GM12878 (cell line): ENCODE data around the gene CAT. TPM values are rescaled to one million over a fixed set of nuclear protein-coding genes. Genes with fewer than 3 reads are reported as not detected.

ENCODE experiments used
- ATAC-seq: fragments of 200-7000 bp; cut with Tn5 transposase; 3 replicates; pipeline ENCODE4 v1.9.1; 2020; ENCODE audit warnings: mild to moderate bottlenecking, moderate library complexity
- BruUV-seq: library from RNA; stranded (reverse); fragments of 400-500 nt; replicated peaks from 2 replicates; lab custom pipeline; 2021; lab: Mats Ljungman, UMichigan
- CTCF ChIA-PET: fragments of 300-600 bp; sonication (Branson Sonifier 250); formaldehyde crosslinking; extraction: SDS; loops from one replicate; lab custom pipeline; 2021; ENCODE audit warnings: inconsistent platforms; lab: Yijun Ruan, JAX
- POLR2A ChIA-PET: fragments of 350-600 bp; formaldehyde crosslinking; extraction: SDS; loops from one replicate; lab custom pipeline; 2021; ENCODE audit warnings: inconsistent platforms; lab: Charles Lee
- RAD21 ChIA-PET: fragments of 300-600 bp; sonication (Branson Sonifier 250); formaldehyde crosslinking; loops from one replicate; lab custom pipeline; 2023; ENCODE audit warnings: antibody characterized with exemption; ENCODE audit not compliant: unreplicated experiment; lab: Charles Lee
- SMC1A ChIA-PET: fragments of 300-600 bp; sonication (Branson Sonifier 250); formaldehyde crosslinking; loops from one replicate; lab custom pipeline; 2023; ENCODE audit not compliant: unreplicated experiment, uncharacterized antibody; lab: Charles Lee
- DNase-seq: peaks from one replicate; pipeline ENCODE4 v3.0.0-alpha.2; 2011; ENCODE audit warnings: low read depth, low spot score
- FAIRE-seq: peaks from 3 replicates; lab custom pipeline; 2011; peaks lifted over from hg19 to GRCh38; lab: Jason Lieb, UNC
- H2AFZ ChIP-seq: 2 replicates; pipeline ENCODE4 v1.6.0; 2011; ENCODE audit warnings: low read depth, low read length, control low read depth; ENCODE audit not compliant: control insufficient read depth
- H3K27ac ChIP-seq: 2 replicates; pipeline ENCODE4 v1.5.1; 2011; ENCODE audit warnings: control low read depth; ENCODE audit not compliant: control insufficient read depth, insufficient read depth
- H3K27me3 ChIP-seq, 2 experiments: replicated peaks in 1 of 2; 2 replicates each; pipeline versions ENCODE4 v1.6.0 to v1.6.1; 2011; ENCODE audit warnings: low read length in 1 of 2; ENCODE audit not compliant: control insufficient read depth in 2 of 2, insufficient read depth in 2 of 2
- H3K36me3 ChIP-seq, 2 experiments: 2 replicates each; pipeline ENCODE4 v1.5.1; 2011; ENCODE audit warnings: low read length in 1 of 2; ENCODE audit not compliant: control insufficient read depth in 2 of 2, insufficient read depth in 2 of 2
- H3K4me1 ChIP-seq: 2 replicates; pipeline ENCODE4 v1.6.1; 2011; ENCODE audit warnings: mild to moderate bottlenecking, low read length, moderate library complexity, mixed read lengths; ENCODE audit not compliant: control insufficient read depth, insufficient read depth
- H3K4me2 ChIP-seq: 2 replicates; pipeline ENCODE4 v1.6.0; 2011; ENCODE audit warnings: control low read depth; ENCODE audit not compliant: control insufficient read depth, insufficient read depth
- H3K4me3 ChIP-seq: fragments of 200-600 bp; sonication (generic); 2 replicates; pipeline ENCODE4 v1.5.1; 2016
- H3K79me2 ChIP-seq: 2 replicates; pipeline ENCODE4 v1.6.0; 2011; ENCODE audit warnings: low read length; ENCODE audit not compliant: control insufficient read depth, insufficient read depth
- H3K9ac ChIP-seq: 2 replicates; pipeline ENCODE4 v1.8.0; 2011; ENCODE audit warnings: low read length, control low read depth, mixed read lengths; ENCODE audit not compliant: control insufficient read depth, insufficient read depth
- H3K9me3 ChIP-seq: replicated peaks from 3 replicates; pipeline ENCODE4 v1.5.1; 2011; ENCODE audit warnings: mild to moderate bottlenecking, low read length; ENCODE audit not compliant: control insufficient read depth, insufficient read depth
- H4K20me1 ChIP-seq: 2 replicates; pipeline ENCODE4 v1.6.0; 2011; ENCODE audit not compliant: control insufficient read depth, insufficient read depth
- ATF2 ChIP-seq: IDR thresholded peaks from 2 replicates; pipeline ENCODE4 v1.6.1; 2012; ENCODE audit warnings: low read length, inconsistent platforms
- ATF7 ChIP-seq: fragments of 450-650 bp; IDR thresholded peaks from 2 replicates; pipeline ENCODE4 v1.6.1; 2016; ENCODE audit warnings: low read depth, mild to moderate bottlenecking
- CEBPB ChIP-seq, 2 experiments: fragments of 150-350 bp in 1 of 2; IDR thresholded peaks; 2 replicates each; pipeline ENCODE4 v1.6.1; 2012 to 2014; ENCODE audit warnings: low read depth in 2 of 2, low read length in 2 of 2, borderline replicate concordance in 1 of 2, inconsistent platforms in 1 of 2
- CTCF ChIP-seq, 3 experiments: IDR thresholded peaks in 2 of 3; conservative IDR thresholded peaks in 1 of 3; 2 replicates each; pipeline ENCODE4 v1.5.1; 2011; ENCODE audit warnings: low read depth in 3 of 3, low read length in 3 of 3, mild to moderate bottlenecking in 3 of 3, control low read depth in 2 of 3, moderate library complexity in 2 of 3, inconsistent platforms in 1 of 3, mixed read lengths in 1 of 3; ENCODE audit not compliant: control insufficient read depth in 2 of 3, insufficient read depth in 1 of 3; ENCODE audit errors: extremely low read depth in 1 of 3
- E2F4 ChIP-seq: IDR thresholded peaks from 2 replicates; pipeline ENCODE4 v1.6.1; 2012; ENCODE audit warnings: low read depth, low read length, improper control_type of control experiment
- IRF4 ChIP-seq: IDR thresholded peaks from 2 replicates; pipeline ENCODE4 v1.6.1; 2011; ENCODE audit warnings: low read depth, low read length
- MTA2 ChIP-seq: fragments of 450-650 bp; IDR thresholded peaks from 2 replicates; pipeline ENCODE4 v1.6.1; 2016; ENCODE audit warnings: low read depth, mild to moderate bottlenecking, moderate library complexity
- POLR2AphosphoS2 ChIP-seq: IDR thresholded peaks from 2 replicates; pipeline ENCODE4 v1.6.1; 2011; ENCODE audit warnings: low read depth, mild to moderate bottlenecking, low read length, improper control_type of control experiment, moderate library complexity
- RBBP5 ChIP-seq: fragments of 200-600 bp; sonication (generic); conservative IDR thresholded peaks from 2 replicates; pipeline ENCODE4 v1.6.1; 2016
- RFX5 ChIP-seq: IDR thresholded peaks from 2 replicates; pipeline ENCODE4 v1.6.1; 2011; ENCODE audit warnings: low read depth, low read length, improper control_type of control experiment
- SREBF2 ChIP-seq: IDR thresholded peaks from 2 replicates; pipeline ENCODE4 v1.6.1; 2012; ENCODE audit warnings: mild to moderate bottlenecking, low read length
- STAT3 ChIP-seq: IDR thresholded peaks from 2 replicates; pipeline ENCODE4 v1.6.1; 2011; ENCODE audit warnings: low read depth, low read length, improper control_type of control experiment
- ZNF687 ChIP-seq: fragments of 450-650 bp; IDR thresholded peaks from 2 replicates; pipeline ENCODE4 v1.6.1; 2017; ENCODE audit warnings: mild to moderate bottlenecking, moderate library complexity
- whole genome bisulfite sequencing: methylation state at CpG from one replicate; pipeline ENCODE4 v1.1.6; 2016; ENCODE audit warnings: low lambda C conversion rate; ENCODE audit not compliant: insufficient replicate concordance, insufficient coverage; ENCODE audit errors: missing lambda C conversion rate; 5-methylcytosine and 5-hydroxymethylcytosine counted together
- in situ Hi-C: fragments of 300-500 bp; cut with MboI; formaldehyde crosslinking; loops from 9 replicates; pipeline ENCODE4 v1.14.3; 2018; ENCODE audit warnings: mixed read lengths
- intact Hi-C: fragments of 100-400 bp; cut with micrococcal nuclease; formaldehyde crosslinking; loops from one replicate; pipeline ENCODE4 v1.14.2; 2022; ENCODE audit not compliant: unreplicated experiment
- polyA plus RNA-seq, 11 experiments: library from polyadenylated mRNA; depleted of rRNA in 4 of 11; unstranded in 6 of 11; stranded (reverse) in 5 of 11; fragments of >200 nt; fragmentation: Nextera tagmentation in 4 of 11; fragmentation: Illumina TruSeq in 1 of 11; extraction: Ambion mirVana in 4 of 11; extraction: Trizol in 1 of 11; gene quantifications; 1 replicate in 1 of 11; 2 replicates in 10 of 11; pipeline versions ENCODE4 v1.2.1 to v1.2.3, GENCODE V29; 2011 to 2016; ENCODE audit warnings: inconsistent platforms in 2 of 11, missing spikeins in 2 of 11, low read depth in 1 of 11
- total RNA-seq, 4 experiments: library from RNA; depleted of rRNA in 3 of 4; stranded (reverse); fragments of >200 nt in 3 of 4; fragmentation: Illumina TruSeq in 1 of 4; extraction: Trizol in 1 of 4; gene quantifications; 2 replicates each; pipeline versions ENCODE4 v1.2.1 to v1.2.3, GENCODE V29; 2013 to 2021

CAT gene
- total and polyA plus RNA-seq, 10 of the 15 experiments (the other 5 are each of a cell fraction or from before 2014, with no cell fraction given): 22.4 to 71.3 (median 33.6) TPM

- ChIA-PET RAD21 (no interaction called here), SMC1A (interaction anchor here (1.1 to 2.4 kb wide), 4 partner anchors 12 to 32 kb away, joined by 3 to 6 read pairs (median 4); no protein-coding TSS in a partner anchor), POLR2A (no interaction called here), CTCF (interaction anchor here (0.6 to 2.0 kb wide), 9 partner anchors 14 to 153 kb away, joined by 3 to 10 read pairs (median 3); no protein-coding TSS in a partner anchor)
- in situ Hi-C loops (no loop called here), intact Hi-C loops (no loop called here)
- no peaks in the 10 kb centered on the region for H4K20me1 ChIP-seq
- no peak overlapping the region for H2AFZ ChIP-seq
- H3K9me3 ChIP-seq: peaks cover 5% of the 10 kb centered on the region; the same call in 2 of the 3 replicates
- no peak overlapping the region for H3K4me3 ChIP-seq
- FAIRE-seq: no peak
- H3K9ac ChIP-seq: no peak overlapping the region
- H3K27me3 ChIP-seq: peaks cover 0 to 2% of the 10 kb centered on the region in 2 experiments; a peak in 2 of 4 replicates
- ATAC-seq: no peak
- no peaks in the 10 kb centered on the region for H3K36me3 ChIP-seq
- no peaks in the 10 kb centered on the region for H3K4me1 ChIP-seq
- H3K79me2 ChIP-seq: no peaks in the 10 kb centered on the region
- H3K27ac ChIP-seq: no peak overlapping the region
- H3K4me2 ChIP-seq: no peak overlapping the region
- no TSS peak for BruUV-seq
- 100% methylated on average over 1 of the region's 1 CpG for WGBS
- no peak for DNase-seq
- TF ChIP-seq ATF2 (no peak), IRF4 (no peak), RBBP5 (no peak), ZNF687 (no peak), STAT3 (no peak), ATF7 (no peak), CEBPB (IDR thresholded peaks at IDR 0.05; ENCODE audit: borderline replicate concordance in 1 of 2, low read depth in 2 of 2, low read length in 2 of 2) (no peak), CTCF (IDR thresholded peaks at IDR 0.05 in 2 of 3, conservative IDR thresholded peaks at IDR 0.05 in 1 of 3; ENCODE audit: control insufficient read depth in 2 of 3, extremely low read depth in 1 of 3, insufficient read depth in 1 of 3, low read depth in 3 of 3, low read length in 3 of 3) (no peak), E2F4 (no peak), RFX5 (no peak), POLR2AphosphoS2 (no peak), MTA2 (no peak), SREBF2 (no peak)
Observed at GRCh38 chr11:34416088-34416487, 22.6 kb upstream of the CAT start.
